HTR-8/SVneo (cell line): ENCODE results near the gene NDST3.
A peak's percentile ranks its signal among the peaks of the same experiment; 100 is the strongest.

Source experiments
- DNase-seq: peaks from one replicate; pipeline ENCODE4 v3.0.0; 2011; ENCODE audit warnings: low spot score, mixed read lengths; ENCODE audit not compliant: insufficient read length
- FAIRE-seq: peaks from 2 replicates; lab custom pipeline; 2011; peaks lifted over from hg19 to GRCh38; lab: Jason Lieb, UNC

Gene NDST3

DNA sequence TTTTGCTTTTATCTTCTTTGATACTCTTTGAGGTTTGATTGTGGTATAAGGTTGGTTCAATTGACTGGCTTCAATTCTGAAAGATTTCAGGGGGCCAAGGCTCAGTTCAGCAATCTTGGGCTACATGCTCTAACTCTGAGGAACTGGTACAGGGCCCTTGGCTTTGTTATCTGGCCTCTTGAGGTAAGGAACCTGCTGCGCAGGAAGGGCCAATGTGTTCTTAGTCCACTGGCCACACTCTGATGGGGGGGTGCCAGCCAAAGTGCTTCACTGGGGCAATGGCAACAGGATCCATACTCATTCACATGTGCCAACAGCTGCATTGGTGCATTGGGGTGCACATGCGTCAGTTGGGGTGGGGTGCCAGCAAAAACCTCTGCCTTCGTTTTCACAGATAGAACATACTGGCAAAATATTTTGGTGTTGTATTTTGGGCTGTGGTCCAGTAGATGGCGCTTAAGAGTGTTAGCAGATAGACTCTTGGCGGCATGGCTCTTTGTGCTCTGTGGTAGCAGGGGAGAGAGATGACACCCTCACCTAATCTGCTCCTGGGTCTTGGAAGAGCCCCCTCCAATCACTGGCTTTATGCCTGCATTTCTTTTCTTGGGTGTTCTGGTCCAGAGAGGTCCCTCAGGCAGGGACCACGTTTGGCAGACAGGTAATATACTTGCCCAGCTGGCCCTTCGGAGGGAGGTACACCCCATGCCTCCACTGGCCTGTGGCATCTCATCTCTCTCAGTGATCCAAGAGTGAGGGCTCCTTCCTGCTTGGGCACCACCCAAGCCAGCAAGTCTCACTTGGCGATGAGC lies 42.9 kb downstream of the NDST3 start:
- DNase-seq (no peak), FAIRE-seq (no peak)

DNA sequence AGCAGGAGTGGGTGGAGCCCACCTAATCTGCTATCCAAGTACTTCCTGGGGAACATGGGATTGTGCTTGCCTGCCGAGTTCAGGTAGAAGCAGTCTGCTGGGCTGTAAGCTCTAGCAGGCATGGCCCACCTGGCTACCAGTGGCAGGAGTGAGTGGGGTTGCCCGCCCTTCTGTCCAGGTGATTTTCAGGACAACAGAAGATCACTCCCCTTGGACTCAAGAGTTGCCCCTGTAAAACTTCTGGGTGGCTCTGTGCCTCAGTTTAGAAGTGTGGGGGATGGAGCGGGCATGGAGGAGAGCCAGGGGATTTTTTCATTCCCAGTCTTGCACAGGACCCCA lies 43.5 kb downstream of the NDST3 start:
- DNase-seq, result no peak
- no peak for FAIRE-seq

DNA sequence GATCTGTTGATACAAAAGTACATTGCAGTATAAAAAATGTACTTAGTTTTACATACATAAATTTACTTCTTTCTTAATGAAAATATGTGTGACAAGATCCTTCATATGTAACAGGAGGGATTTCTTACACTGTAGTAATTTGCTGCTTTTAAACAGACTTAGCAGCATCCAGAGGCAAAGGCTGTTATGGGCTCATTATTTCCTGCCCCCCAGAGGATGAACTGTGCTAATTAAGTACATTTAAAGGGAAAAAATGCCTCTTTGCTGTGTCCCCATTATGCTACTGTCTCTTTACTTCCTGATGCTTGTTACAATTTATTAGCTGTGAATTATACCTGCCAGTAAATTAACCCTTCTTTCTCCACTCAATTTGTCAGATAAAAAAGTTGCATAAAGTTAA lies 47.1 kb downstream of the NDST3 start:
- FAIRE-seq, result no peak

DNA sequence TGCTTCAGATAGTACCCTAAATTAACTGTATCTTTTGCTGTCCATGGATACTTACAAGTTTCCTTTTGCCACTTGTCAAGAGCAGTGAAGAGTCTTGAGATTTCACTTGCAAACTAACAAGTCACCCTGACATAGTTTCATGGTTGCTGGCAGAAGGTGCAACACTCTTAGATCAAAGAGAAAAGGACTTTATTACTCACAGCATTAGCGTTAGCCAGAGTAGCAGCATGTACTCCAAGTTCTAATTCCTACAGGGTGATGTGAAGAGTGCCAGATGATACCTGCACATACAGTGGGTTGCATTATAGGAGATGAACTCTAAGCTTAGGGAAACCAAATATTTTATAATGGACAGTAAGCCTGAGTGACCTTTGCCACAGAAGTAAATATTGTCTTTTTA lies 47.9 kb downstream of the NDST3 start:
- no peak for FAIRE-seq
- no peak for DNase-seq

More for the DNA sequence above, 47.1 kb downstream of the NDST3 start:
- no peak for DNase-seq

DNA sequence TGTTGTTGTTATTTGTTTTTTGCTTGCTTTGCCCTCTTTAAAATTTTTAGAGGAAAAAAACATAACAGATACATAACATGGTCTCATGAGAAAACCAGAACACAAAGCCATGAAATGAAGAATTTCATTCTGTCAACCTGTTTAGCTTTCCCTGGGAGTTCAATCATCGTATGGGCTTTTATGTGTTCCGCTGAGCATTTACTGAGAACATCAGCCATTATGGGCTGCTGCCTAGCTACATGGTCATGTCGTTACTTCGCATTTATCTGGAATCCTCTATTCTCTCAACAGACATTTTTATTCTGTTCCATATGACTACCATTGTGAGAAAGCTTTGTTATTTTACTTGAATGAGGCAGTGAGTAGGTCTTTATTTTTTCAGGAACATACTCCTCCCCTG lies 51.4 kb downstream of the NDST3 start:
- FAIRE-seq (no peak), DNase-seq (no peak)

DNA sequence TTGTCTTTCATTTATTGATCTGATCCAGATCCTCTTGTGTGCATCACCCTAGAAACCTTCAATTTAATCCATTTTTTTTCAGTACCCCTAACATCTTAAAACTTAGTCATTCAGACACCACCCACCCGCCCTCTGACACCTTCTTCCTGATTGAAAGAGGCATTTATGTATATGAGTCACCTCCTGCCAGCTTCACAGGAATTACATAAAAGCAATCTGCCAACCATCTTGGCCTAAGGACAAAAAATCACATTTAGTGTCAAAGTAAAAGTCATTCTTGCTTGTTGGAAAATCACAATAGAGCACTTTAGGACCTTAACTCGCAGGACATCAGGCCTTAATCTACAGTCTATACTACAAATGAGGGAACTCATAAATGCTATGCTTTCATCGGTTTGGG lies 52.1 kb downstream of the NDST3 start:
- DNase-seq, result peak; percentile 5
- FAIRE-seq, result no peak

DNA sequence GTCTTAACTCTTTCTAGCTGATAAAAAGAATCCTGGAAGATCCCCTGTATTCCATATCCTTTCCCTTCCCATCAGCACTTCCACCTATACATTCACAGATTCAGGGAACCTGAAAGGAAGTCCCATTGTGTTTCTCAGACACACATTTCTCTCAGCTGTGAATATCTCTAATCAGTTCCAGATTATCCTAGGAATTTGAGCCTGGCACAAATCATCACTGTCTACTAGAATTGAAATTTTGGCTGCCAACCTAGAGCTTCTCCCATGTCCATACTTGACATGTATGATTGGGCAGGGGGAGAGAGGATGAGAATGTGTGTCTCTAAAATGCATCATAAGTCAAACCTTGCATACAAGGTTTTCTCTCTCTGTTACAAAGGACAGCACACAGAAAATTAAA lies 53.1 kb downstream of the NDST3 start:
- no peak for FAIRE-seq
- DNase-seq, result no peak

DNA sequence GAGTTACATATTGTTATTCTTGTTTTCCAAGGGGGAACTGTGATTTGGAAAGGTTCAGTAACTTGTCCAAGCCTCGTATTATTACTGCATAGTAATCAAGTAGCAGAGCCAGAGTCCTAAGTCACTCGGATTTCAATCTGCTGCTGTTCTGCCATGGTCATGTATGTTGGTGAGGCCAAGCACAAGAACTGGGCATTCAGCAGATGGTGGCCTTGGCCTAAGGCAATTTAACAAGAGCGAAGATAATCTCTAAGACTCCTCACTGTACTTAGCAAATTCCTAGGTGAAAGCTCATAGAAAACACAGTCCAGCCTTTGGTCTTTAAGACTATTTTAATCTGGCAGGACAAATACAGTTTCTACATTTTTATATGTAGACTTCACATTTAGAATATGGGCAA lies 64.8 kb downstream of the NDST3 start:
- DNase-seq (no peak), FAIRE-seq (no peak)

DNA sequence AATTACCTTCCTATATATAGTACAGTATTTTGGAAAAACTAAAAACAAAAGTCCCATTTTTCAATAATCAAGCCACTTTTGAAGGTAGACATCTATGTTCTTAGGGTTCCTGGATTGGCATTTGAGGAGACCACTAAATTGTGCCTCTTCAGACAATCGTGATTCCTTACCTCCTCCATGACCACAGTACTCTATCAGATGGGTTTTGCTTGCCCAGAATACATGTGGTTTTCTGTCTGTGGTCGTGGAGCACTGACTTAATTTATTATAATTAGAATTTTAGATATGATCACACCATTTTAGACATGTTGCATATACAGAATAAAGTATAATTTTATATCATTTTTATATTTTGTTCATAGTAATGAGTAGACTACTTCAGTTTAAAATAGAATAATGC lies 67.9 kb downstream of the NDST3 start:
- no peak for DNase-seq

DNA sequence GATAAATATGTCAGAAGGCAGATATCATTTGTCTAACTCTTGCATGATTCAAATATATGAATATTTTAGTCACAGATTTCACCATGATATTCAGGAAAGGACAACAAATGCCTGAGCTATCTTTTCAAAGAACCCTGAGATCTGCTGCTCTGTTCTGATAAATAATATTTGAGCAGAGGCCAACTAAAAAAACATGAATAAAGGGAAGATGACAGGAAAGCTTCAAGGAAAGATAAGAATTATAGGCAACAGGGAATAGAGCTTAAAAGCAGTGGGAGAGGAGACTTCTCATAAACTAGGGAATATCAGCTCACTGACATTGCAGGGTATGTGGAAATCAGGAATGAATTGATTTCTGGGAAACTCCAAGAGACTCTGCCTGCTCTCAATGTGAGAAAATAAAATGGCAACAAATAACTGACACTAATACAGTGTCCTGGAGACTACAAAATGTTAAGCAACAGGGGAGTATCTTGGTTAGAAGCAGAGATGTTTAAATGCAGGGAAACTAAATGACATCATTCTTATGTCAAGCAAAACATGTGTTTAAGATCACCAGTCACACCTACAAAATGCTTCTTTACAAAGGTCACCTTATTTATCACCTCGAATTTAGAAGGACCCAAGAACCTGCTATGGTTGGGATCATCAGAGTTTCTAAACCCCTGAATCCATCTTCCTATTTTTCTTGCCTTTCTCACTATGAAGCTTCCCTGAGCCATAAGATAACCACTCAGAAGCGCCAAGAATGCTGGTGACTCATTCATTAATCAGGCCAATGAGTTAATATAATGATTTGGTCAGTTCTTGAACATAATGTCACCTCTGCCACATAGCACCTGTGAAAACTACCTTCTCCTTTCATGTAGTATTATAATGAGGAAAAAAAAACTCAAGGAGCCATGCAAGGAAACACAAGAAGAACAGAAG lies 78.1 kb downstream of the NDST3 start:
- FAIRE-seq (no peak), DNase-seq (no peak)

More for the DNA sequence above, 67.9 kb downstream of the NDST3 start:
- FAIRE-seq, result no peak

DNA sequence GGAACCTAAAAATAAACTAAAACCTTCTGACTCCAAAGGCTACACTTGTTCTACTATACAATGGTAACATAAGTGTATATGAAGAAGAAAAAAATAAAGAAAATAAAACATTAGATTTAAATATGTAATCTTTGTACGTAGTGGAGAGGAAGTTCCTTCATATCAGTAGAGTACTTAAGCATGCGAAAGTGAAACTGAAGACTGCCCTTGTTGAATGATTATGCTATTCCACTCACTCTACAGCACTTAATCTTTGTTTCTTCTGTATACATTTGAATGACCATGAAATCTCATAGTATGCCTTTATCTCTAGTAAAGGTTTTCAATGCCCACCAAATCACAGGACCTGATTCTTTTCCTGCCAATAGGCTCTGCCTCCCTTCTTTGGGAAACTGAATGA lies 78.9 kb downstream of the NDST3 start:
- no peak for FAIRE-seq
- no peak for DNase-seq

DNA sequence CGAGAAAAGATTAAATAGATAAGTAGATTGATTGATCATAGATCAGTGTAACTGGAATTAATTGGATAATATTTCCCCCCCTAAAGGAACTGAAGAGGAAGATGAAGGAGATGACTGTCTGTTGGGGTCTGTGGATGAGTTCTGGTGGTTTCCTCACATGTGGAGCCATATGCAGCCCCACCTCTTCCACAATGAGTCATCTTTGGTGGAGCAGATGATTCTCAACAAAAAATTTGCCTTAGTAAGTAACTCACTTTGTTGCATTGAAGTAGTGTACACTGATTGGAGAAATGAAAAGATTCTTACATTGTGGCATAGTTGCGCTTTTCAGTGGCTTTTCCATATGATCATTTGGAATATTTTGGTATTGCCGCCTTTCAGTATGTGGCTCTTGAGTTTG lies 80.4 kb downstream of the NDST3 start:
- DNase-seq (no peak), FAIRE-seq (no peak)

DNA sequence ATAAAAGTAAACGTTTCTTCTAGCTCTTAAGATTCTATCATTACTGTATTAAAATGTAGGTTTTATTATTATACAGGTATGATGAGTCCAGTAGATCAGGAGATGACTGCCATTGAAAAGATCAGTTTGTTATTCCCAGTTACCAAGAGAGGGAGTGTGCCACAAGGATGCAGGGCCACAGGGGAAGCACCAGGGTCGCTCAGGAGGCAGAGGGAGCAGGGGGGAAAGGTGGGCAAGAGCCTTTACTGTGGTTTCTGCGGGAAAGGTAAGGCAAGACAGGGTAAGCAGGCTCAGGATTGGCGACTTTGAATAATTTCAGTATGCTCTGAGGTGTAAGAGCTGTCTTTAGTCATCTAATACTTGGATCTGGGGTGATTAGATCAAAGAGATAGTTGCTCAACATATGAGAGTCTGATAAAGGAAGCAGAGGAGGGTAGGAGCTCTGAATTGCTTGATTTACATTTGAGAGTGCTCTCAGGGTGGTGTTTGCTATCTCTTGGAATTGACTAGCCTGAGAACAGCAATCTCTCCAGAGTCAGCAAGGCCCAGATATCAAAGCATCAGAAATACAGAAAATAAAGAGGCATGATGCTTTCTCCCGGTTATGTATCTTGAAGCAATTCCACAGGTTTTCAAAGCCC lies 86.0 kb downstream of the NDST3 start:
- DNase-seq (no peak), FAIRE-seq (no peak)

DNA sequence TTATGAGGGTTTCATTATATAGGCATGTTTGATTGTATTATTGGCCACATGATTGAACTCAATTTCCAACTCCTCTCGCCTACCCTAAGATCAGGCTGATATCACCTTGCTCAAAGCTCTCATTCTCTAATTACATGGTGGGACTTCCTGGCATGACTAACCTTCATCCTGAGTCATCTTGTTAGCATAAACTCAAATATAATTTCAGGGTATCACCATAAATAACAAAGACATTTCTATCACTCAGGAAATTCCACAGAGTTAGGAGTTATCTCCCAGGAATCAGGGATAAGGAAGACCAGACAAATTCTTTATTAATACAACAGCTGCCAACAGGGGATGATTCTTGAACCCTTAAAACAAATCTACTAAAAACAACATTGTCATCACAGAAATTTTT lies 90.7 kb downstream of the NDST3 start:
- DNase-seq, result no peak
- FAIRE-seq, result no peak

DNA sequence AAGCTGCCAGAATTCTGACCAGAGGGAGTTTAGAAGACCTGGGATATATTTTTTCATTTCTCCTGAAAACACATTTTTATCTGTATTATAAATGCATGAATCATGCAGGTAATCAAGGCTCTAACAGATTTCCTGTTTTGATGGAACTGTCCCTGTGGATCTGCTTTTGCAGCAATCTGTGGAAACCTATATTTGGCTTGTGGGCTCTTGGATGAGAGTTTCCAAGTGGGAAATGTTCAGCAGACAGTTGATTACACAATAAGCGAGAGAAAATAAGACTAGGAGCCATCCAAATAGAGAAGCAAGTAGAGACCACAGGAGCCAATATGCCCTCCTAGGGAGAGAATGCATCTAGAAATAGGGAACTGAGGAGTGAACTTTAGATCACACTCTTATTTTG lies 105.0 kb downstream of the NDST3 start:
- no peak for DNase-seq
- no peak for FAIRE-seq

DNA sequence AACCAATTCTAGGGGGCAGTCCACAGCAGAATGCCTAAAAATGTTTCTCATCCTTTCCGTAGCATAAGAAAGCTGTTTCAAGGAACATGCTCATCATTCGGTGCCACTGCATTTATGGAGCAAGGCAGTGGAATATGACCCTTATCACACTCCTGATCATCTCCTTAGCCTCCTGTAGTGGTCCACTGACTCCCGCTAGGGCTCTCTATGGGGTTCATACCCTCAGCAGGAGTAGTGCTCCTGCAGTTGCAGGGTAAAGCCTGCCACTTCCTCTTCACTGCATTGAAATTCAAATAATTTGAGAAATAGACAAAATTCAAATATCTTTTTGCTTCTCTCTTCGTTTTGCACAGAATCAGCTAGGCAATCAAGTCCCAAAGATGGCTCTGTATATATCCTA lies 107.0 kb downstream of the NDST3 start:
- DNase-seq (no peak), FAIRE-seq (no peak)

DNA sequence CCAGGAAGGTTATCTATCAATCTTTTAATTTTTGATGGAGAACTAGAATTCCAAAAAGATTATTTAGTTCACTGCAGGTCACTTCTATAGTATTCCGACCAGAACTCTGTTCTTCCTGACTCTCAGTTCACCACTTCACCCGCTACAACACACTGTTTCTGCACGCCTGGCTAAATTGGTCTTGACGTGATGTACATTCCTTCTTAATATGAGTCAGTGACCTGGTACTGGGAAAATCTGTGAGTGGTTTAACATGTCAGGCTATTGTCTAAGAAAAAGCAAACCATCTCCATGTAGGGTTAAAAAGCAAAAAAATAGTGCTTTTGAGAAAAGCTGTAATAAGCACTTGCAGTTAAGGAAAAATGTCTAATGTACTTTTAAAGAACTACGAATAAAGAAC lies 120.4 kb downstream of the NDST3 start:
- DNase-seq, result no peak
- no peak for FAIRE-seq

DNA sequence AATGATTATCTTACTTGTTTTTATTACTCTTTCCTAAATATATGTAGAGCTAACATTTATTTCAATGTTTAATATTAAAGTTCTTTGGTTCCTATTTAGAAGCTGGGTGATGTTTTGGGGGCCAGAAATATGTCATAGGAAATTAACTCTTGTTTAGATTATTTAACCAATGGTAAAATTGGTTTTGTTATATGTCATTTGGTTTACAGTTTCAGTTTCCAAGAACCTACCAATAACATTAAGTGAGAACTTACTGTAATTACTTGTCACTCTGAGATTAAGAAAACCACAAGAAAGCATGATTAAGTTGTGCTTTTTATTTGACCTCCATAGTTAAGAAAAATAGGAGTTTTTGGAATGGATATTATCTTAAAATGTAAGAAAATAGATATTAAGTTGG lies 121.2 kb downstream of the NDST3 start:
- no peak for DNase-seq
- FAIRE-seq, result no peak

DNA sequence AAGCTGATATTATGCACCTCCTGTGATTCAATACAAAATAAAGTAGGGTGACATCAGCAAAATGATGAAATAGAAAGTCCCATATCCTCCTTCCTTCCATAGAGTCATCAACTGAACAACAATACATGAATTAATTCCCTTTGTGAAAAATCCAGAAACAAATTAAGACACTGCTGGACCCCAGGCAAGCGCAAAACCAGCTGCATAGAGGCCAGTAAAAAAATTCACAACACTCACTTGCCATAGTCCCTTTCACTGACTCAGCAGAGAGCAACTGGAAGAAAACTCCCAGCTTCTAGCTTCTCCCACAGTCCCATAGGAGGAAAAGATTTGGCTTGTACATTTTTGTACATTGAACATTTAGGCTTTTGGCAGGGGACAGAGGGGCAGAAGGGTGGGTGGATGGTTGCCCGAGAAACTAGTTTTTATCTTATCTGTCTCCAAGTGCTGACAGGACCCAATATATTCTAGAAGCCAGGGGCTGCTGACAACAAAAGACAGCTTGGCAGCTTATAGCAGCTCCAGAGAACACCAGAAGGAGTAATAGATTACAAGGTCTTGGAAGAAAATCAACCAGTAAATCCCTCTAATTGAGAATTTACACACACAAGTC lies 124.6 kb downstream of the NDST3 start:
- FAIRE-seq, result no peak

DNA sequence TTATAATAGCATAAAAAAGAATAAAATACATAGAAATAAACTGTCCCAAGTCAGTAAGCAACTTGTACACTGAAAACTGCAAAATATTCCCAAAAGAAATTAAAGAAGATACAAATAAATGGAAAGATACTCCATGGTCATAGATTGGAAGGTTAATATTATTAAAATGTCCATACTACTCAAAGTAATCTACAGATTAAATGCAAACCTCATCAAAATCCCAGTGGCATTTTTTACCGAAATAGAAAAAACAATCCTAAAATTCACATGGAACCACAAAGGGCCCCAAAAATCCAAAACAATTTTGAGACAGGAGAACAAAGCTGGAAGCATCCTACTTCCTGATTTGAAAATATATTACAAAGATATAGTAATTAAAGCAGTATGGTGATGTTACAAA lies 133.0 kb downstream of the NDST3 start:
- DNase-seq (no peak), FAIRE-seq (no peak)

More for the DNA sequence above, 124.6 kb downstream of the NDST3 start:
- DNase-seq, result no peak

DNA sequence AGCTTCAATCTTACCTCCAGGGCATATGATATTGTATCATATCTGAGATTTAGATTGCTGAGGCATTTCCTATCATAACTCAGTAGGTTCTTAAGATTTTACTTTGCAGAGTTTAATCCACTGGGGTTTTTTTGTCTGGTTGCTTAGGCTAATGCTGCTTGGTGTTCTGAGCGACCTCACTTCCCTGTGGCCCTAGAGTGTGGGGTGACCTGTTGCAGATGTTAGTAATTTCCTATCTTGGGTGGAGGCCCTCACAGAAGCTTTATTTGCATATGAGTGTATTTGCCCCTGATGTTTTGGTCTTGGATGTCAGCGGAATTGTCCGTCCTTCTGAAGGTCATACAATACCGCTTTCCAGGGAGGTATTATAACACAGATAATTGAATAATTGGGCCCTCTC lies 137.1 kb downstream of the NDST3 start:
- FAIRE-seq (no peak), DNase-seq (no peak)
